Superior temporal gyrus (tissue), 1 donor: Measurements from ENCODE around the gene PNMA3.
"Not testable (repeated sequence)": the region's sequence is repeated elsewhere in the genome, so short reads cannot be mapped to it uniquely, and the experiment has no call there.

Source experiments
- DNase-seq: peaks from one replicate; pipeline ENCODE4 v3.0.0-alpha.2; 2016; ENCODE audit errors: extremely low spot score

PNMA3 gene, protein sequence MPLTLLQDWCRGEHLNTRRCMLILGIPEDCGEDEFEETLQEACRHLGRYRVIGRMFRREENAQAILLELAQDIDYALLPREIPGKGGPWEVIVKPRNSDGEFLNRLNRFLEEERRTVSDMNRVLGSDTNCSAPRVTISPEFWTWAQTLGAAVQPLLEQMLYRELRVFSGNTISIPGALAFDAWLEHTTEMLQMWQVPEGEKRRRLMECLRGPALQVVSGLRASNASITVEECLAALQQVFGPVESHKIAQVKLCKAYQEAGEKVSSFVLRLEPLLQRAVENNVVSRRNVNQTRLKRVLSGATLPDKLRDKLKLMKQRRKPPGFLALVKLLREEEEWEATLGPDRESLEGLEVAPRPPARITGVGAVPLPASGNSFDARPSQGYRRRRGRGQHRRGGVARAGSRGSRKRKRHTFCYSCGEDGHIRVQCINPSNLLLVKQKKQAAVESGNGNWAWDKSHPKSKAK

DNA sequence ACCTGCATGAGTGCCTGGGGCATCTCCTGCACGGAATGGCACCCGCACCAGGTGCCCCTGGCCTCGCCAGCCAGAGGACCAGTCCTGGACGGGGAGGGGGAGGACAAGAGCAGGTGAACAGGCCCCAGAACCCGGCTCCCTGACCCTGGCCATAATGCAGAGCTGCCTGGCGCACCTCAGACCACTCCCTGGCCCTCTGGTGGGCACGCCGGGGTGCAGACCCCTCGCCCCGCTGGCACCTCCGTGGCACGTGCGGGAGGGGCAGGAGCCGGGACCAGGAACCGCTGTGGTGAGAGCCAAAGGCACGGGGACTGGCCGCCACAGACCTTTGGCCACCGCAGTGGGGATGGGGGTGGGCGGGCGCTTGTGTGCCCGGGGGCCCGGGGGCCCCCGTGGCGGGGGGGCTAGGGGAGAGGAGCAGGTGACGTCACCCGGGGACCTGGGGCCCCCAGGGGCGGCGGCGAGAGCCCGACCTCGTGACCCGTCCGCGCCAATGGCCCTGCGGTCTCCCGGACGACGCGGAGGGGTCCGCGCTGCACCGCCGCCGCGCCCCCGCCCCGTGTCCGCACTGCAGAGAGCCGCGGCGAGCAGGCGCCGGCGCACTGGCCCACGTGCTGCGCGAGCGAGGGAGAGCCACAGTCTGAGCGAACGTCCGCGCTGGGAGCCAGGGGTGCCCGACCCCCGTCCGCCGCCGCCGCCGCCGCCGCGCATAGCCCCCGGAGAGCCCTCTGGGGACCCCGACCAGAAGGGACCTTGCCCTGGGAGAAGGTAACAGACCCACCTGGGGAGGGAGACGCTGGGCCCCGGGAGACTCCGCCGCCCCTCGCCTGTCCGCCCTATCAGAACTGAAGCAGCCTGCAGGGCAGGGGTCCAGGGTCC, at the start of gene PNMA3:
TSS of gene PNMA3 (plus strand) at position 600 of the 879 bp plus-strand sequence. CDS start 586 bp downstream, outside the sequence.
- no peak for DNase-seq

GRCh38 chrX:153017174-153017573, 39.1 kb upstream of the PNMA3 start:
- not testable (repeated sequence) for DNase-seq

DNA sequence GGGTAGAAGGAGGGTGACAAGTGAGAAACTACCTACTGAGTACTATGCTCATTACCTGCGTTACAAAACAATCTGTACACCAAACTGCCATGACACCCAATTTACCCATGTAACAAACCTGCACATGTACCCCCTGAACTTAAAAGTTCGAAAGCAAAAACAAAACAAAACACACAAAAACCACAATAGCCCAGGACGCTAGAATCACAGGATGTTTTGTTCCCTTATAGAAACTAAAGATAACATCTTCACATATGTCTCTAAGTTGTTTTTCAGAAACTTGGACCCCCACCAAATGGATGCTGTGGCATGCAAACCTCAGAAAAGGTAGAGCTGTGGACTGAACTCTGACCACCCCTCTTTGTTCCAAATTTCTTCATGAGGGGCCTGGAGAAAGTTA, 37.1 kb upstream of the PNMA3 start:
- DNase-seq, result no peak

- not testable (repeated sequence) for DNase-seq
Observed at GRCh38 chrX:153026501-153026900, 29.8 kb upstream of the PNMA3 start.

- DNase-seq, result not testable (repeated sequence)
Observed at GRCh38 chrX:153028487-153028886, 27.8 kb upstream of the PNMA3 start.

- DNase-seq, result no peak
Observed at GRCh38 chrX:153029162-153029561, 27.1 kb upstream of the PNMA3 start.

- DNase-seq, result no peak
Observed at GRCh38 chrX:153029875-153030274, 26.4 kb upstream of the PNMA3 start.

GRCh38 chrX:153030801-153031200, 25.5 kb upstream of the PNMA3 start:
- no peak for DNase-seq

DNA sequence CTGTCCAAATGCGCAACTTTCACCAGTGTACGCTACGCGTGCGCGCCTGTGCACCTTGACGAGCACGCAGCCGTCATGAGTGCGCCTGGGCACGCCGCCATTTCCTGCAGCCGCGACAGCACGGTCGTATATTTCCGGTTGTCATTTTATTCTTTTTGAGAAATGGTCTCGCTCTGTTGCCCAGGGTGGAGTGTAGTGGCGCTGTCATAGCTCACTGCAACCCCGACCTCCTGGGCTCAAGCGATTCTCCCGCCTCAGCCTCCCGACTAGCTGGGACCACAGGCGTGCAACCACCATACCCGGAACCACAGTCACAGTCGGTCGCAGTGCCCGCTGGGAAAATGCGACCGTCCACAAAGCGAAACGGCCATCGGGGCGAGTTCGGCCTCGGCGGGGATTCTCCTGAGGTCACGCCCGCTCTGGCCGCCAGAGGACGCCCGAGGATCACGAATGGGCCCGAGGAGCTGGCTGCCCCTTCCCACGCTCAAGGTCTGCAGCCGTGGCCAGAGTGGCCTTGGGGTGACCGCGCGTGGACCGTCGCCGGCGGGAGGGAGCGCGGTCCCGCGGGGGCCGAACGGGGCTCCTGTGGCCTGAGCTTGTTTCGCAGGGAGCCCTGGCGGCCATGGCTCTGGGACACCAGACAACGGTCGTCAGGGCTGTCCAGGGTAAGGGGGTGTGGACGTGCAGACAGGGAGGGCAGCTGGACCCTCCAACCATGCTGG, 23.7 kb upstream of the PNMA3 start:
- peak; percentile 72 for DNase-seq

DNA sequence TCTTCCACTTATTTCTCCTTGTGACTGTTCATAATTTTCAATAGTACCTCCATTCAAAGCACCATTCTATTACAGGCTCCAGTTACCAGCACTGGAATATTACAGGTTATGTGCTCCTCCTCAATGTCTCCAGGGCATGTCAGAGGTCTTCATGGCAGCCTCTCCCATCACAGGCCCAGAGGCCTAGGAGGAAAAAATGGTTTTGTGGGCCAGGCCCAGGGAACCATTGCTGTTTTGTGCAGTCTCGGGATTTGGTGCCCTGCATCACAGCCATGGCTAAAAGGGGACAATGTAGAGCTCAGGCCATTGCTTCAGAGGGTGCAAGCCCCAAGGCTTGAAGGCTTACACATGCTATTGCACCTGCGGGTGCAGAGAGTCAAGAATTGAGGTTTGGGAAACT, 7.2 kb upstream of the PNMA3 start:
- DNase-seq, result no peak

- DNase-seq, result no peak
Observed at GRCh38 chrX:153052534-153052933, 3.7 kb upstream of the PNMA3 start.

DNA sequence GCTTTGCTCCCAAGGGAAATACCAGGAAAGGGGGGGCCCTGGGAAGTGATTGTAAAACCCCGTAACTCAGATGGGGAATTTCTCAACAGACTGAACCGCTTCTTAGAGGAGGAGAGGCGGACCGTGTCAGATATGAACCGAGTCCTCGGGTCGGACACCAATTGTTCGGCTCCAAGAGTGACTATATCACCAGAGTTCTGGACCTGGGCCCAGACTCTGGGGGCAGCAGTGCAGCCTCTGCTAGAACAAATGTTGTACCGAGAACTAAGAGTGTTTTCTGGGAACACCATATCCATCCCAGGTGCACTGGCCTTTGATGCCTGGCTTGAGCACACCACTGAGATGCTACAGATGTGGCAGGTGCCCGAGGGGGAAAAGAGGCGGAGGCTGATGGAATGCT, 1.0 kb downstream of the PNMA3 start:
- DNase-seq, result peak; percentile 7

- DNase-seq, result no peak
Observed at GRCh38 chrX:153059191-153060094, 3.2 kb downstream of the PNMA3 start.

DNA sequence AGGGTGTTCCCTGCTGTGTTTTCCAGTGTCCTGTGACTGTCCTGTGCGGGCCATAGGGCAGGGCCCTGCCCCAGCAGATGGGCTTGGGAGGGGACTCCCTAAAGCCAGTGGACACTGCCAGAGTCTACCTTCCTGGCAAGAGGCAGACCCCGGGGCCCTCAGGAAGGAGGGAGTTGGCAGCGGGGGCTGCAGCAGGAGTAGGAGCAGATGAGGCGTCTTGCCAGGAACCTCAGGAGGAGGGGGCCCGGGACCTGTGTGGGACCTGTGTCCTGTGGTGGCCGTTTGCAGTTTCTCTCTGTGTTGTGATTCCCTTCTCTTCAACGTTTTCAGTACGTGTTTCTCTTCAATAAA, 3.8 kb downstream of the PNMA3 start:
- no peak for DNase-seq

- DNase-seq, result no peak
Observed at GRCh38 chrX:153061732-153062131, 5.5 kb downstream of the PNMA3 start.

GRCh38 chrX:153063315-153063714, 7.0 kb downstream of the PNMA3 start:
- no peak for DNase-seq

- no peak for DNase-seq
Observed at GRCh38 chrX:153064061-153064460, 7.8 kb downstream of the PNMA3 start.

GRCh38 chrX:153065389-153065788, 9.1 kb downstream of the PNMA3 start:
- DNase-seq, result no peak

DNA sequence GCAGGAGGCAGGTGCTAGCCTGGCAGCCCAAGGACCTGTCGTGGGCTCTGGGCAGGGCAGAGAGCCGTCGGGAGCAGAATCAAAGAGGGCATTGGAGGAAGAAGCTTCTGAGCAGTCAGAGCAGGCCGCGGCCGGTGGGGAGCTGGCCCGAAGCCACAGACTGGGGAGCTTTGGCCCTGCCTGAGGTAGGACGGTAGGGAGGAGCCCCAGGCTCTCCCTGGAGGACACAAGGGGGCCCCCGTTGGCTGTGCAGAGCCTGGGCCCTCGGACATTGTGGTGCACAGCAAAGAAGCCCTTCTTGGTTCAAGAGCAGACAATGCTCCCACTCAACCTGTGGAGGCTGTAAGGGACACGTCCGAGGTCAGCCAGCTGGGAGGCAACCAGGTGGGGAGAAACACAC, 10.1 kb downstream of the PNMA3 start:
- DNase-seq, result not testable (repeated sequence)

- DNase-seq, result not testable (repeated sequence)
Observed at GRCh38 chrX:153071909-153072583, 15.8 kb downstream of the PNMA3 start, which contains the start of gene PNMA6A. TSS of gene PNMA6A (plus strand) at chrX:153072454. CDS start at chrX:153073063, 609 bp downstream.
